Peyer's patch (tissue), 4 donors: ENCODE data around the gene DAB1. TPM values are rescaled to one million over a fixed set of nuclear protein-coding genes. Genes with fewer than 3 reads are reported as not detected.

Source experiments
- DNase-seq, 3 donors: peaks; one replicate each; pipeline ENCODE4 v3.0.0-alpha.2; 2017 to 2019
- H3K27ac ChIP-seq, 4 donors: fragments of 200-600 bp; sonication (generic); one replicate each; pipeline ENCODE4 v1.5.1; 2016 to 2019
- H3K27me3 ChIP-seq, 2 donors: fragments of 200-600 bp; sonication (generic); one replicate each; pipeline ENCODE4 v1.5.1; 2019
- H3K36me3 ChIP-seq, 3 donors: fragments of 200-600 bp; sonication (generic); one replicate each; pipeline ENCODE4 v1.5.1; 2016 to 2019
- H3K4me1 ChIP-seq, 4 donors: fragments of 200-600 bp; sonication (generic); one replicate each; pipeline ENCODE4 v1.5.1; 2016 to 2019
- H3K4me3 ChIP-seq, 4 donors: fragments of 200-600 bp; sonication (generic); 1 replicate in 3 of 4; 2 replicates in 1 of 4; pipeline ENCODE4 v1.5.1; 2016 to 2019; ENCODE audit warnings: mild to moderate bottlenecking in 1 of 4
- H3K9me3 ChIP-seq, 4 donors: fragments of 200-600 bp; sonication (generic); one replicate each; pipeline ENCODE4 v1.5.1; 2016 to 2019; ENCODE audit warnings: mild to moderate bottlenecking in 1 of 4
- POLR2A ChIP-seq, 2 donors: fragments of 450-650 bp; IDR thresholded peaks; one replicate each; pipeline ENCODE4 v1.5.1; 2017; ENCODE audit warnings: antibody characterized with exemption in 2 of 2, mild to moderate bottlenecking in 2 of 2, moderate library complexity in 2 of 2
- total RNA-seq, 4 donors: library from RNA; depleted of rRNA; stranded (reverse); fragments of >200 nt; gene quantifications; one replicate each; pipeline ENCODE4 v1.1.0, GENCODE V29; 2016
- TF ChIP-seq, protein P1 (sequence below), 6 experiments: fragments of 450-650 bp in 4 of 6; fragments of 200-600 bp in 2 of 6; sonication (generic) in 1 of 6; IDR thresholded peaks; one replicate each; pipeline ENCODE4 v1.5.1; 2017 to 2019; ENCODE audit warnings: antibody characterized with exemption in 6 of 6, mild to moderate bottlenecking in 3 of 6, moderate library complexity in 1 of 6

Gene DAB1
- total RNA-seq, 4 donors from 2014 or later: 4.1 to 75.3 (median 63.9) TPM

DNA sequence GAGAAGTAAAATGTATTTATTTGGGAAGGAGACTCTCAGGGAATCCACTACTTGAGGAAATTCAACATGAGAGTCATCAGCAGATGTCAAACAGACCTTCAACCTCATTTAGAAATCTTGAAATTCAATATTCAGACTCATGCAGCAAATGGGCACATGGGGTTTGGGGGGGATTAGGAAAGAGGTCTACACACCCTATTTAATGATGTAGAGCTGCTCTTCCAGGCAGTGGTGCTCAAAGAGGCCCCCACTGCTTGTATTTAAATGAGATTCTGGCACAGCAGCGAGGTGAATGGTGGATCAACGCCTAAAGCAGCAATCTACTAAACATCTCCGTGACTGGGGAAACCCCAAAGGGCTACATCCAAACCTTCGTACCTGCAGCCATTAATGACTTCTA, 244.9 kb downstream of the DAB1 start:
- TF ChIP-seq POLR2A (IDR thresholded peaks at IDR 0.05): no peak
- H3K4me1 ChIP-seq: no peaks in the 10 kb centered on the region
- no peaks in the 10 kb centered on the region for H3K36me3 ChIP-seq
- H3K4me3 ChIP-seq: no peak overlapping the region
- no peak for DNase-seq
- no peaks in the 10 kb centered on the region for H3K27me3 ChIP-seq
- no peak overlapping the region for H3K27ac ChIP-seq
- no peaks in the 10 kb centered on the region for H3K9me3 ChIP-seq

DNA sequence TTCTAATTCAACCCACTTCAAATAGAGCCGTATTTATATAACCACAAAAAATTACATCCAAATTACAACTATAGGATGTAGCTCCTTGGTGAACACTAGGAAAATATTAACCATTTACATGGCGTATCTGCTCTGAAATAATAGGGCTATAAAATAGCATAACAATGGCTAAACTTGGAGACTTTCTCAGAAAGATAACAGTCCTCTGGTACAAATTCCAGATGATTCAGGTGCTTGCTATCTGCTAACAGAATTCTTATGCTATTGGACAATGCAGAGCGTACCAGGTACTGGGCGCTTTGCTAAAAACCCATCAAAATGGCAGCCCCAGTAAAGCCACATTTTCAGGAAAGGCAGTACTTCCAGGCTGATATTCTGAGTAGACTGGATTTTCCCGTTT, 248.4 kb downstream of the DAB1 start:
- no peak overlapping the region for H3K4me3 ChIP-seq
- TF ChIP-seq, protein P1, sequence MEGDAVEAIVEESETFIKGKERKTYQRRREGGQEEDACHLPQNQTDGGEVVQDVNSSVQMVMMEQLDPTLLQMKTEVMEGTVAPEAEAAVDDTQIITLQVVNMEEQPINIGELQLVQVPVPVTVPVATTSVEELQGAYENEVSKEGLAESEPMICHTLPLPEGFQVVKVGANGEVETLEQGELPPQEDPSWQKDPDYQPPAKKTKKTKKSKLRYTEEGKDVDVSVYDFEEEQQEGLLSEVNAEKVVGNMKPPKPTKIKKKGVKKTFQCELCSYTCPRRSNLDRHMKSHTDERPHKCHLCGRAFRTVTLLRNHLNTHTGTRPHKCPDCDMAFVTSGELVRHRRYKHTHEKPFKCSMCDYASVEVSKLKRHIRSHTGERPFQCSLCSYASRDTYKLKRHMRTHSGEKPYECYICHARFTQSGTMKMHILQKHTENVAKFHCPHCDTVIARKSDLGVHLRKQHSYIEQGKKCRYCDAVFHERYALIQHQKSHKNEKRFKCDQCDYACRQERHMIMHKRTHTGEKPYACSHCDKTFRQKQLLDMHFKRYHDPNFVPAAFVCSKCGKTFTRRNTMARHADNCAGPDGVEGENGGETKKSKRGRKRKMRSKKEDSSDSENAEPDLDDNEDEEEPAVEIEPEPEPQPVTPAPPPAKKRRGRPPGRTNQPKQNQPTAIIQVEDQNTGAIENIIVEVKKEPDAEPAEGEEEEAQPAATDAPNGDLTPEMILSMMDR (IDR thresholded peaks at IDR 0.05): no peak
- TF ChIP-seq POLR2A (IDR thresholded peaks at IDR 0.05): no peak
- no peaks in the 10 kb centered on the region for H3K4me1 ChIP-seq
- H3K9me3 ChIP-seq: no peaks in the 10 kb centered on the region
- H3K27ac ChIP-seq: no peak overlapping the region
- H3K36me3 ChIP-seq: no peaks in the 10 kb centered on the region
- H3K27me3 ChIP-seq: no peaks in the 10 kb centered on the region
- DNase-seq: no peak

DNA sequence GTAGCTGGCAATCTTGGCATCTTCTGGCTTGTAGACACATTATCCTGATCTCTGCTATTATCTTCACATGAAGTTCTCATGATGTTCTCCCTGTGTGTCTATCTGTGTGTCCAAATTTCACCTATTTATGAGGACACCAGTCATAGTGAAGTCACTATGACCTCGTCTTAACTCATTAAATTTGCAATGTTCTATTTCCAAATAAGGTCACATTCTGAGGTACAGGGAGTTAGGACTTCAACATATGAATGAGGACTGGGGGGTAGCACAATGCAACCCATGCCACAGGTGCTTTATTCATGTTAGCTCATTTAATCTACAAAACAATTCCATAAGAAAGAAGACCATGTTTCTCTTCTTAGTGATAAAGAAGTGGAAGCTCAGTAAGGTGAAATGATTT, 251.8 kb downstream of the DAB1 start:
- H3K27me3 ChIP-seq: no peaks in the 10 kb centered on the region
- no peak for DNase-seq
- H3K36me3 ChIP-seq: no peaks in the 10 kb centered on the region
- H3K9me3 ChIP-seq: no peaks in the 10 kb centered on the region
- H3K4me3 ChIP-seq: no peak overlapping the region
- TF ChIP-seq, protein P1 (IDR thresholded peaks at IDR 0.05): no peak
- no peak for TF ChIP-seq POLR2A (IDR thresholded peaks at IDR 0.05)
- no peaks in the 10 kb centered on the region for H3K4me1 ChIP-seq
- H3K27ac ChIP-seq: no peak overlapping the region

DNA sequence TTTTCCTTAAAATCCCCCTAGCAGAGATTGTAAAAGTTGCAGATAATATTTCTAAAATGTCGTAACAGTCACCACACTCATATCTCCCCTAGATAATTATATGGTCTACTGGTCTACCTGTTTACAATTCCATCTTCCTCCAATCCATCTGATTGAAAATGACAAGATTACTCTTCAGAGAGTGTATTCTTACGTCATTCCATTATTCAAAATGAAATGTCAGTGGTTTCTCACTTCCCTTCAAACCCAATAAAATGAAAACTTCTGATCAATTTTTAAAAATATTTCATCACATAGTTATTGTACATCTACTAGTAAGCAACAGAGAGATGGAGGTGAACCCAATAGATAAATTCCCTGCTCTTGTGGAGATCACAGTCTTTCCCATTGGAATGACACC, 255.9 kb downstream of the DAB1 start:
- Histone ChIP-seq H3K9me3 (no peaks in the 10 kb centered on the region), H3K4me1 (peaks cover 0 to 9% (median 0%) of the 10 kb centered on the region in 4 donors), H3K36me3 (no peaks in the 10 kb centered on the region), H3K27me3 (no peaks in the 10 kb centered on the region), H3K27ac (no peak overlapping the region), H3K4me3 (no peak overlapping the region)
- TF ChIP-seq POLR2A (IDR thresholded peaks at IDR 0.05): no peak
- TF ChIP-seq, protein P1 (IDR thresholded peaks at IDR 0.05): no peak
- no peak for DNase-seq

DNA sequence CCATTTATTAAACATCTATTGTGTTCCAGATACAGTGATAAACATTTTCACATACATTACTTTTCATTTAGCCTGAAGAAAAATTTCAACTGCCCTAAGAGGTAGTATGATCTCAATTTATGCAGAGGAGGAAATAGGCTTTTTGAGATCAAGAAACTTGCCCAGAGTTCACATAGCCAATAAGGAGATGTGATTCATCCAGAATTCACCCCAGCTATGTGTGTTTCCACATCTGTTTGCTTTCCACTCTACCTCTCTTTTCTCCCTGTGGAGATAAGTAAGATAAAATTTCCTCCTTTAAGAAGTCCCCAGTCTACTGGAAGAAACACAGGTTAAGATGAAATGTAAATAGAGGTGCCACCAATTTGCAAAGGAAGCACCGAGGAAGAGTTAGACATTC, 258.3 kb downstream of the DAB1 start:
- TF ChIP-seq, protein P1 (IDR thresholded peaks at IDR 0.05): no peak
- Histone ChIP-seq H3K9me3 (no peaks in the 10 kb centered on the region), H3K36me3 (no peaks in the 10 kb centered on the region), H3K27ac (no peak overlapping the region), H3K27me3 (no peaks in the 10 kb centered on the region), H3K4me3 (no peak overlapping the region), H3K4me1 (peaks cover 0 to 10% (median 0%) of the 10 kb centered on the region in 4 donors)
- DNase-seq: no peak

DNA sequence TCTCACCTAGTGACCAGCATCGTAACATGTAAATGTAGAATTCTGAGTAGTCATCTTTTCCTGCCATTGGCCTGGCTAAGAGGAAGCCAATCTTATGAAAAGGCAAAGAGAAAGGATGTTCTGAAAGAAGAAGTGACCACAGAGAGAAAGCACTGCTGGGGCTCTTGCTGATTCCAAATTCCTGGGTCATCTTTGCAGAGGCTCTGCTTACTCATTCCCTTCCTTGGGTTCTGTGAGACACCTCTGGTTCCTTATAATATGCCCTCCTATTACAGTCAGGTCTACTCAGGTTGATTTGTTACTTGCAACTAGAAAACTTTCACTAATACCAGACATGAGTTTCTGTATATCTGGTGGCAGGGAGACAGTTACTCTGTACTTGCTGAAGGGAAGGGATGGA, 259.3 kb downstream of the DAB1 start:
- Histone ChIP-seq H3K4me3 (no peak overlapping the region), H3K9me3 (no peaks in the 10 kb centered on the region), H3K27me3 (no peaks in the 10 kb centered on the region), H3K4me1 (peaks cover 0 to 10% (median 0%) of the 10 kb centered on the region in 4 donors), H3K27ac (no peak overlapping the region), H3K36me3 (no peaks in the 10 kb centered on the region)
- no peak for TF ChIP-seq POLR2A (IDR thresholded peaks at IDR 0.05)
- TF ChIP-seq, protein P1 (IDR thresholded peaks at IDR 0.05): no peak
- no peak for DNase-seq
